Measurements from ENCODE around the gene LAMTOR4.
A peak's percentile ranks its signal among the peaks of the same experiment; 100 is the strongest.
"Not testable (repeated sequence)": the region's sequence is repeated elsewhere in the genome, so short reads cannot be mapped to it uniquely, and the experiment has no call there.

The LAMTOR4 gene

DNA sequence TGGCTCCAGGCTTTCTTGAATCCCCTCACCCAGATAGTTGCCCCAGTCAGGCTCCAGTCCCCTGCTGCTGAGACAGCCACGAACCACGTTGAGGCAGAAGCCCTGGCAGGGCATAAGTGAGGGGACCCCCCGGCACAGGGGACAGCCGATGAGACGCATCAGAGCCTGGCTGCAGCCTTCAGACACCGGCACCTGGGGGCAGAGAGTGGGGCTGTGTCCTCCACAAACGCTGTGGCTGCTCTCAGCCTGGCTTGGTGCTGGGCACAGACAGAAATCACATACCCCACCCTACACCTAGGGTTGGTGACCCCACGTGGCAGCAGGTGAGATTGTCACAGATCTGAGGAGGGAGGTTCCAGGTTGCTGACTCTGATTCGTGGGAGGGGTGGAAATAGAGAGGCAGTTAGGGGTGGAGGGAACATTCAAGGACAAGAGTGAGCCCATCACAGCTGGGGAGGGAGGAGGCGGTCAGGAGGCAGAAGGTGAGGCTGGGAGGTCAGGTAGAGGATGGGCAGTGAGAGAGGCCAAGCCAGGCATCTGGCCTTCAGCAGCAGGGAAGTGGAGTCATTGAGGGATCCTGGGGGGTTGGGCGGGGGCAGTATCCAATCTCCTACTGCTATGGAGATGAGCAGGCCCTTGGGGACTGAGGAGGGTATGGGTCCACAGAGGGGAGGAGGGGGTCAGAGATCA lies 25.2 kb downstream of the LAMTOR4 start:
- no peak for DNase-seq

DNA sequence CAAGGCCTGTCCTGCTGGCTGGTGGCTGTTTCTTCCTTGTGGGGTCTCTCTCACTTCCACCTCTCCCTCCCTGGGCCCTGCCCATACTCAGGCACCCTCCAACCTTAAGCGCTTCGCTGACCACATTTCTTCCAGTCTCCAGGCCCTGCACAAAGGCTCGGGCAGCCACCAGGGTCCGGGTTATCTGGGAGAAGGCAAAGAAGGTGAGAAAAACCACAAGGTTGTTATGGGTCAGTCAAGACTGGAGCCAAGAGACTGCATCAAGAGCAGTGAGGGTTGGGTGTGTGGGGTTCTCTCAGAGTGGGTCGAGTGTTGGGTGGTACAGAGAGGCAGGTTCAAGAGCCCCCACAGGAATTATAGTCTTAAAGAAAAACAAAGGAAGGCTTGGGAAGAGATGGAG lies 25.9 kb downstream of the LAMTOR4 start:
- DNase-seq: no peak

DNA sequence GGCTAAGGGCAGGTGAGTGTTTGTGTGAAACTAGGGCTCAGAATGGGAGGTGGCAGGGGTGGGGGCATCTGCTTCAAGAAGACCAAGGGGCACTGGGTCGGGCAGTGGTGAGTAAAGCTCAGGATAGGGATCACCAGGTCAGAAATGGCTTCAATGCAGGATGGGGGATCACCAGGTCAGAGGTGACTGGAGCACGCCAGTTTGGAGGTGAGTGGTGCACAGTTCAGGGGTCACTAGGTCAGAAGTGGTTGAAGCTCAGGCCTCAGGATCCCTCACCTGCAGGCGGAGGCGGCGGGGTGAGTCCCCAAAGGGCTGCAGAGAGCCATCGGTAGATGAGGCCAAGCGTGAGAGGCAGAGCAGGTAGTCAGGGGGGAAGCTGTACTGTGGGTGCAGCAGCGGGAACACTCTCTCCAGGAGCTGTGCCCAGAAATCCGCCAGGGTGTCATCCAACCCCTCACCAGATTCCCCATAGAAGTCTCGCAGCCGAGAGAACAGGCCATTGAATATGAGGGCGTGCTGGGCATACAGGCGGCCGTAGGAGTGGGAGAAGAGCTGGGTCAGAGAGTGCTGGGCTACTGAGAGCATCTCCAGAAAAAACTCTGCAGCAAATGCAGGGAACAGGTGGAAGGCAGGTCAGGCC lies 26.7 kb downstream of the LAMTOR4 start:
- DNase-seq: no peak

DNA sequence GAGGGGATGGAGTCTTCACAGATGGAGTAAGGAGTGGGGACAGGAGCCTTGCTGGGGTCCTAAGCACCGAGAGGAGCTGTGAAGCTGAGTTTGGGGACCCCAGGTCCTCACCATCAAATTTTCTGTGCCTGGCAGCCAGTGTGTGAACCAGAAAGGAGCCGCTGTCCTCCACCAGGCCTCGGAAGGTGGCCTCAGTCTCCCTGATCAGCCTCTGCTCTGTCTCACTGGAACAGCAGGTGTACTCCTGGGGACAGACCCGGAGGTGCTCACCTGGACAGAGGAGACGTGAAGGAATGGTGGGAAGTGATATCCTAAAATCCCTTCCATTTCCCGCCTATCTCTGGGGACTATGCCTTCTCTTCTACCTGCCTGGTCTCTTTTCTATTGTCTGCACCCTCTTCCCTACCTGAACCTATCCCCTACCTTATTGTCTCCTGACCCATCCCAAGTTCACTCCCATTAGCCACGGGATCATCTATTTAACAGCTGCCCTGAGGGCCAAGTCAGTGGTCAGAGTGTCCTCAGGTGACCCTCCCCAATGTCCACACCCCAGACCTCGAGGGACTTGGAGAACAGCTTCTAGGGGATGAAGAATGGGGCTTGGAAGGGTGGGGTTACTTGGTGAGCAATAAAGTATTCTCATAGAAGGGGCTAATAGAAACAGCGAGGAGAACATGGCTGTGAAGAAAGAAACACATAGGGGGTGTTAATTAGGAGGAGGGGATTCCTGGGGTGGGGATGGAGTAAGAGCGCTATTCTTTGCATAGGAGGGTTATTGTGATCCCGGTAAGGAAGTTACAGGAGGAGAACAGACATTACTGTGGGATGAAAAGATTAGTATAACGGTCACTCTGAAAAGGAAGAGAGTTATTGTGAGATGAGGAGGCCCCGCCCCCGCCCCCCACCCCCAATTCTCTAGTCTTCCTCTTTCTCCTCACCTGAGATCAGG lies 27.7 kb downstream of the LAMTOR4 start:
- no peak for DNase-seq

DNA sequence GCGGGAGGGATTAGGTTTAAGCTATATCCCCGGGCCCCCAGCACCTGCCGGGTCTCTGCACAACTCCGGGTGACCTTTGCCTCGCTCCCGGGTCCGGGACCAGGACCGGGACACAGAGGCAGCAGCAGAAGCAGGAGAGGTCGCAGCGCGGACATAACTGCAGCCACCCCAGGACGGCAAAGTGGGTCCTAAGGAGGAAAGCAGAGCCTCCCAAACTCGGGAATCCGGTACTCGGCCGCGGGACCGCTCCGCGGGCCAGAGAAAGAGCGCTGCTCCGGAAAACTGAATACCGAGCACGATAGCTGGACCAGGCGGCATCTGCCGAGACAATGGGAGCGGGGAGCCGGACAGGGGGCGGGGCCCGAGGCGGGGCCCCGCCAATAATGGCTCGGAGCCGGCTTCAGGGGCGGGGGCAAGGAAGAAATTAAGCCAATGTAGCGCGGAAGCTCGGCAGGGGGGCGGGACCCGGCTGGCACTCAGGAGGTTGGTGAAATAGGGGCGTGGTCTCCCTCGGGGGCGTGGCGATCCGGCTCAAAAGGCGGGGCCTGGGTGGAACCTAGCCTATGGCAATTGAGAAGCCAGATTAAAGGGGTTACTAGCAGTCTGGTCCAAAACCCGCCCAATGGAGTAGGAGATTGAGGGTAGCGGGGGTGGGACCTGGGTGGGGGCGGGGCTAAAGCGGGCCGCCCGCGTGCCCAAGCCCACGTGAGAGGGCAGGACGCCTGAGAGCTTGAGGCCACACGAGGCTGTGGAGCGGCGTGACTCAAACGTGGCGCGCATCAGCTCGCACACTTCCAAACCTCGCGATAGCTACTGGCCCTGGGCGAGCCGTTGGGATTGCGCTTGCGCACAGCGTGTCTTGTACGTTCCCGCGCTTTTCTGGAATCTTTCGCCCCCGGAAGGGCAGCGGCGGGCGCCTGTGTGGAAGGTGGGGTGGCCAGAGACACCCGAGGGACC lies 28.6 kb downstream of the LAMTOR4 start, which contains the start of the genes GPC2 and STAG3:
Gene GPC2 (minus strand): TSS at position 337 of the 957 bp plus-strand sequence. CDS start 182 bp downstream, at position 155.
Gene STAG3 (plus strand): TSS at position 874 of the 957 bp plus-strand sequence. CDS start 2,639 bp downstream, outside the sequence.
- DNase-seq: peak; percentile 92

DNA sequence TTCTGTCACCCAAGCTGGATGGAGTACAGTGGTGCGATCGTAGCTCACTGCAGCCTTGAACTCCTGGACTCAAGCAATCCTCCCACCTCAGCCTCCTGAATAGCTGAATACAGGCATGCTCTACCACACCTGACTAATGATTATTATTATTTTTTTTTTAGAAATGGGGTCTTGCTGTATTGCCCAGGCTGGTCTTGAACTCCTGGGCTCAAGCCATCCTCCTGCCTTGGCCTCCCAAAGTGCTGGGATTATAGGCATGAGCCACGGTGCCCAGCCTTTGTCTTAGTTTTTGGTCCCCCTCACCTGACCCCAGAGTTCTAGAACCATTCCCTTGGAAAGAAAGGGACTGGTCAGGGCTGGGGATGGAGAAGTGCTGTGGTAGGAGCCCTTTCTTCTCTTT lies 31.4 kb downstream of the LAMTOR4 start:
- DNase-seq: not testable (repeated sequence)

DNA sequence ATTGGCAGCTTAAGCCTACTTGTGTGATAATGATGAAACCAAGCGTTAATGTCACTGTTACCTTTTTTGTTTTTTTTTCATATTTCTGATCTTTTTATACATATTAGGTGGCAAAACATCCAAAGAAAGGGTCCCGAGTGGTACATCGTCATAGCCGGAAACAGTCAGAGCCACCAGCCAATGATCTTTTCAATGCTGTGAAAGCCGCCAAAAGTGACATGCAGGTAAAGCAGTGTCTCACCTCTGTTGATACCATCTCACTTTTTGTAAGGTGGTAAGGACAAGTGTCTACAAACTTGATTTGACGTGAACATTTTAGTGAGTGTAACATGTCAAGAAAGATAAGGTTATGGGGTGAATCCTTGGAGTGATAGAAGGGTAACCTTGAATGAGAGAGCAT lies 33.9 kb downstream of the LAMTOR4 start:
- DNase-seq: not testable (repeated sequence)

DNA sequence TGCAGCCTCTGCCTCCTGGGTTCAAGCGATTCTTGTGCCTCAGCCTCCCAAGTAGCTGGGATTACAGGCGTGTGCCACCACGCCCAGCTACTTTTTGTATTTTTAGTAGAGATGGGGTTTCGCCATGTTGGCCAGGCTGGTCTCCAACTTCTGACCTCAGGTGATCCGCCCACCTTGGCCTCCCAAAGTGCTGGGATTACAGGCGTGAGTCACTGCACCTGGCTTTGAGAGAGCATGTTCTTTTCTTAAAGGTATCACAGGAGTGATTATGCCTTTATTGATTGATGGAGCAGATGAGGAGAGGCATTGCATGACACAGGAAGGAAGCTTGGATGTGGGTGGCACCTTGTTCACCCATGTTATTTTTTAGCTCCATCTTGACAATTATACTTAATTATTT lies 34.4 kb downstream of the LAMTOR4 start:
- DNase-seq: not testable (repeated sequence)

DNA sequence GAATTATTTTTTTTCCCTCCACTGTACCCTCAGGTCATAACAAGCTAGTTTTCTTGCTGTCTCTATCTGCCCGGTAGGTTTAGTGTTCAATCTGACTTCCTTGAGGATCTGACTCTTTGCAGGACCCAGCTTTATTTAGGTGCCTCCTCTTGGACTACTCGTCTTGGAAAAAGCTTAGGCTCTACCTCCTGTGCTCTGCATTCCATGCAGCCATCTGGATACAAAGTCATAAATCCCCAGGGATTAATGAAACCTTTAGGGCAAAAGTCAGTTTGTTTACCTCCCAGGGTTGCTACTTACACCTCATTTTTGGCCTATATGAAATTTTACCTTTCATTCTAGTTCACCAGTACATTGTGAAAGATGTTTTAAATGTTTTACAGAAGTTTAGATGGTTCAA lies 37.0 kb downstream of the LAMTOR4 start:
- no peak for DNase-seq

DNA sequence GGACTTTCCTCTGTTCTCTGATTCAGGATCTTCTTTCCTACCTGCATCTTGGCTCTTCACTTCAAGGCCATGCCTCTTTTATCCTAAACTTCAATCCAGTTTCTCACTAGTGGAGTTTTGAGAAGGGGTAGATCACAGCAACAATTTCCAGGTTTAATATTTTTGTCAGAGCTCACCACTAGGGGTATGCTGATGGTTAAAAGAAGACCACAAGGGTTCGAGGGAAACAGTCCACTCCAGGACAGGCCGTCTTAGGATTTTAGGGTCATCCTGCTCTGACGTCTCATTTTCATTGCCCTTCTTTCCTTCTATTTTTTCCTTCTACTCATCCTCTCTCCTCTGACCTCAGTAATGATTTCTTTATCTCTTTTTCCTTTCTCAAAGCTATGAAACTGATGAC lies 40.3 kb downstream of the LAMTOR4 start:
- DNase-seq: no peak

DNA sequence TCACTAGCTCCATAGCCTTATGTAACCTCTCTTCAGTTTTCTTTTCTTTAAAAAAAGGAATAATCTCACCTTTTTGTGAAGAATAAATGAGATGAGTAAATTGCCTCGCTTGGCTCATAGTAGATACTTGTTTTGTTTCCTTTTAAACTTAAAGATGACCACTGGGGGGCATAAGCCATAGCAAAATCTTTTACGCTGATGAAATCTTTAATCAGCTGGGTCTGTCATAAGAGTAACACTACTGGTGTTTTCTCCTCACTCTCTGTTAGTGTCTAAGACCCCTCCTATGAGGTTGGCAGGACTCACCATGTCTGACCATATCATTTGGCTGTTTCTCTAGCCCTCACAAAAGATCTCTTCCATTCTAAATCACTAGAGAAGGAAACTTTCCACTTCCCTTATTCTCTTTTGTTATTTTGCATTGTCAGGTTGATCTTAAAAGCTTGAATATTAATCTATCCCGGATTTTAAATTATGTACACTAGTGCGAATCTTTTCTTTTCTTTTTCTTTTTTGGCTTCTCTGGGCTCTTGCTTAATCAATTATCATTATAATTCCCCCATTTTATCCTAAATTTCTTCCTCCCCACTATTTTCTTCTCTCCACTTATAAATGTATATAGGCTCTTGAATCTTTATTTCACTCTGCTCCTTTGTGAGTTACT lies 41.5 kb downstream of the LAMTOR4 start:
- no peak for DNase-seq

DNA sequence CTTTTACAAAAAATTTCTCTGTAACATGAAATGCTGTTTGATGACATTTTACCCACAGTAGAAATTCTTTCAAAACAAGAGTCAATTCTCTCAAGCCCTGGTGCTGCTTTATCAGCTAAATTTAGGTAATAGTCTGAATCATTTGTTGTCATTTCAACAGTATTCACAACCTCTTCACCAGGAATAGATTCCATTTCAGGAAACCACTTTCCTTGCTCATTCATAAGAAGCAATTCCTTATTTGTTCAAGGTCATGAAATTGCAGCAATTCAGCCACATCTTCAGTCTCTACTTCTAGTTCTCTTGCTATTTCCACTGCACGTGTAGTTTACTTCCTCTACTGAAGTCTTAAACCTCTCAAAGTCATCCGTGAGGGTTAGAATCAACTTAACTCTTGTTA lies 43.1 kb downstream of the LAMTOR4 start:
- no peak for DNase-seq

DNA sequence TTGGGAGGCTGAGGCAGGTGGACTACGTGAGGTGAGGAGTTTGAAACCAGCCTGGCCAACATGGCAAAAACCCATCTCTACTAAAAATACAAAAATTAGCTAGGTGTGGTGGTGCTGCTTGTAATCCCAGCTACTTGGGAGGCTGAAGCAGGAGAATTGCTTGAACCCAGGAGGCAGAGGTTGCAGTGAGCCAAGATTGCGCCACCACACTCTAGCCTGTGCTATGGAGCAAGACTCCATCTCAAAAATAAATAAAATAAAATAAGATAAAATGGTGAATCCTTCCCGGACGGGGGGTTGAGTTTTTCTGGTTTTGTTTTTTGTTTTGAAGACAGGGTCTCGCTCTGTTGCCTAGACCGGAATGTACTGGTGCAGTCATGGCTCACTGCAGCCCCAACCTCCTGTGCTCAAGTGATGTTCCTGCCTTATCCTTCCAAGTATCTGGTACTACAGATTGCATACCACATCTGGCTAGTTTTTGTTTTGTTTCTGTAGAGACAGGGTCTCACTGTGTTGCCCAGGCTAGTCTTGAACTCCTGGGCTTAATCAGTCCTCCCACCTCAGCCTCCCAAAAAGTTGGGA lies 43.7 kb downstream of the LAMTOR4 start:
- not testable (repeated sequence) for DNase-seq

DNA sequence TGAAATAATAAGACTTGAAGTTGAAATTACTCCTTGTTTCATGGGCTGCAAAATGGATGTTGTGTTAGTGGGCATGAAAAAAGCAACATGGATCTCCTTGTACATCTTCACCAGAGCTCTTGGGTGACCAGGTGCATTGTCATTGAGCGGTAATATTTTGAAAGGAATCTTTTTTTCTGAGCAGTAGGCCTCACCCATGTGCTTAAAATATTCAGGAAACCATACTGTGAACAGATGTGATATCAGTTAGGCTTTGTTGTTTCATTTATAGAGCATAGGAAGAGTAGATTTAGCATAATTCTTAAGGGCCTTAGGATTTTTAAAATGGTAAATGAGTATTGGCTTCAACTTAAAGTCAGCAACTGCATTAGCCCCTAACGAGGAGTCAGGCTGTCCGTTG lies 44.3 kb downstream of the LAMTOR4 start:
- no peak for DNase-seq

DNA sequence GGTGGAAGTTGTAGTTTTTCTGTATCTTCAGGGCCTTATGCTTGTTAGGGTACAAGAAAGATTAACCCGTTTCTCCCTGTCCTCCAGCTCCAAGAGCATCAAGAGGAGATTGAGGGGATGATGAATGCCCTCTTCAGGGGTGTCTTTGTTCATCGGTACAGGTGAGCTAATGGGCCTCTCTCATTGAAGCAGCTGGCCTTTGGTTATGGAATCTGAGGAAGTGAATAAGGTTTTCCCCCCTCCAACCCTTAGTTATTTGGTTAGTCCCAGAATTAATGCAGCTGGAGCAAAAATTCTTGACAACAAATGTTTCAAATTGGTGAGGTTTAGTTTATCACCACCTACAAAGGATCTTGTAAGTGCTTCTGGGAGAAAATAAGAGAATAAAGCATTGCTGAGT lies 46.5 kb downstream of the LAMTOR4 start:
- no peak for DNase-seq

DNA sequence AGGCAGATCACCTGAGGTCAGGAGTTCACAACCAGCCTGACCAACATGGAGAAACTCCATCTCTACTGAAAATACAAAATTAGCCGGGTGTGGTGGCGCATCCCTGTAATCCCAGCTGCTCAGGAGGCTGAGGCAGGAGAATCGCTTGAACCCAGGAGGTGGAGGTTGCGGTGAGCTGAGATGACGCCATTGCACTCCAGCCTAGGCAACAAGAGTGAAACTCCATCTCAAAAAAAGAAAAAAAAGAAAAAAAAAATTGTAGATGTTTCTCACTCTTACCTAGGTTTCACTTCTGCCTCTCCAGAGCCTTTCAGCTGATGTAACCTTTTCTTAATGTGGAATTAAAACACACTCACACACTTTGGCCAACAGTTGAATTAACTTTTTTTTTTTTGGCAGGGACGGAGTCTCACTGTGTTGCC lies 47.2 kb downstream of the LAMTOR4 start:
- not testable (repeated sequence) for DNase-seq

DNA sequence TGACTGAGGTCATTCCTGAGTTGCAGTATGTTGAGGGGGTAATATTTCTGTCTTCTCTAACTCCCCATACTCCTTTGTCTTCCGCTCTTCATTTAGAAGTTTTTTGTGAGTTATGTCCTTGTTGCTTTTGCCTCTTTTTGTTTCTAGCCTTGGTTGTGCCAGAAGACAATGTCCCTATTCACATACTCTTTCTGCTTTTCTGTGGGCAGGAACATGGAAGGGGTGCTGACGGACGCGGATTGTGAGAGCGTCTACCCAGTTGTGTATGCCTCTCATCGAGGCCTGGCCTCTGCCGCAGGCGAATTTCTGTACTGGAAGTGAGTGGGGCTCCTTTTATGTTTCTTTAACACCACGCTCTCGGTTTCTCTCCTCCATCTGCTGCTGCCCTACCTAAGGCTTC lies 49.5 kb downstream of the LAMTOR4 start:
- no peak for DNase-seq

DNA sequence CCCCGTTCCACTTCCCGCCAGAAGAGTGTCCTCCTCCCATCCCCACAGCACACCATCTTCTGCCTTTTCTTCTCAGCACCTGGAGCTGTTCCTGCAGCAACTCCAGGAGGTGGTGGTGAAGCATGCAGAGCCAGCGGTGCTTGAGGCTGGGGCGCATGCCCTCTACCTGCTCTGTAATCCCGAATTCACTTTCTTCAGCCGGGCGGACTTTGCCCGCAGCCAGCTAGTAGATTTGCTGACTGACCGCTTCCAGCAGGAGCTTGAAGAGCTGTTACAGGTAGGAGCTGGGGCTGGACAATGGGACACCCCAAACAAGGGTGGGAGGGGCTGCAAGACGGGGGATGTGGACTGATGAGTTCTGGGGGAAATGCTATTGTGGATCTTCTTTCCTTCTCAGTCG lies 52.0 kb downstream of the LAMTOR4 start:
- no peak for DNase-seq

All from NCI-H748 treated with DMSO at 0.1 percent for 48 hours (cell line).